Testis (tissue), 3 donors: ENCODE data around the gene FLT1. TPM values are rescaled to one million over a fixed set of nuclear protein-coding genes. Genes with fewer than 3 reads are reported as not detected.

Experiments
- DNase-seq: peaks from one replicate; pipeline ENCODE4 v3.0.0-alpha.2; 2019
- H3K27ac ChIP-seq, 2 donors: fragments of 200-600 bp; sonication (generic); one replicate each; pipeline ENCODE4 v1.5.1; 2019
- H3K27me3 ChIP-seq: fragments of 200-600 bp; sonication (generic); one replicate; pipeline ENCODE4 v1.5.1; 2019
- H3K36me3 ChIP-seq: fragments of 200-600 bp; sonication (generic); one replicate; pipeline ENCODE4 v1.5.1; 2017; ENCODE audit warnings: low read depth; ENCODE audit errors: missing control alignments
- H3K4me1 ChIP-seq: fragments of 200-600 bp; sonication (generic); one replicate; pipeline ENCODE4 v1.5.1; 2019
- H3K4me3 ChIP-seq, 2 donors: fragments of 200-600 bp; sonication (generic); one replicate each; pipeline ENCODE4 v1.5.1; 2017 to 2019
- H3K9me3 ChIP-seq: fragments of 200-600 bp; sonication (generic); one replicate; pipeline ENCODE4 v1.5.1; 2017
- POLR2A ChIP-seq: fragments of 450-650 bp; IDR thresholded peaks from one replicate; pipeline ENCODE4 v1.6.1; 2017; ENCODE audit warnings: antibody characterized with exemption, mild to moderate bottlenecking, moderate library complexity
- WGBS, 2 donors: methylation state at CpG; one replicate each; pipeline ENCODE4 v1.1.5; 2018; 5-methylcytosine and 5-hydroxymethylcytosine counted together
- intact Hi-C: fragments of 100-400 bp; cut with DNase I; formaldehyde crosslinking; loops from one replicate; pipeline ENCODE4 v1.15.1; 2023; ENCODE audit warnings: low total_unique reads
- polyA plus RNA-seq: library from polyadenylated mRNA; stranded (reverse); fragments of 350-450 nt; fragmentation: Illumina TruSeq; extraction: RNeasy Lipid Tissue Mini Kit (QIAGEN cat#74804); gene quantifications from one replicate; pipeline ENCODE4 v1.2.3, GENCODE V29; 2014; ENCODE audit warnings: low read depth, low replicate concordance; ENCODE audit not compliant: insufficient read depth
- total RNA-seq, 2 donors: library from RNA; depleted of rRNA; stranded (reverse); fragments of >200 nt; gene quantifications; one replicate each; pipeline ENCODE4 v1.2.3, GENCODE V29; 2016
- TF ChIP-seq, protein P1 (sequence below), 3 experiments: fragments of 450-650 bp in 2 of 3; fragments of 200-600 bp in 1 of 3; sonication (generic) in 1 of 3; IDR thresholded peaks; one replicate each; pipeline ENCODE4 v1.5.1; 2016 to 2019; ENCODE audit warnings: antibody characterized with exemption in 3 of 3, mild to moderate bottlenecking in 2 of 3, moderate library complexity in 1 of 3

FLT1 gene
- total and polyA plus RNA-seq, 3 donors from 2014 or later, result 26.6 to 48.1 (median 47.4) TPM

DNA sequence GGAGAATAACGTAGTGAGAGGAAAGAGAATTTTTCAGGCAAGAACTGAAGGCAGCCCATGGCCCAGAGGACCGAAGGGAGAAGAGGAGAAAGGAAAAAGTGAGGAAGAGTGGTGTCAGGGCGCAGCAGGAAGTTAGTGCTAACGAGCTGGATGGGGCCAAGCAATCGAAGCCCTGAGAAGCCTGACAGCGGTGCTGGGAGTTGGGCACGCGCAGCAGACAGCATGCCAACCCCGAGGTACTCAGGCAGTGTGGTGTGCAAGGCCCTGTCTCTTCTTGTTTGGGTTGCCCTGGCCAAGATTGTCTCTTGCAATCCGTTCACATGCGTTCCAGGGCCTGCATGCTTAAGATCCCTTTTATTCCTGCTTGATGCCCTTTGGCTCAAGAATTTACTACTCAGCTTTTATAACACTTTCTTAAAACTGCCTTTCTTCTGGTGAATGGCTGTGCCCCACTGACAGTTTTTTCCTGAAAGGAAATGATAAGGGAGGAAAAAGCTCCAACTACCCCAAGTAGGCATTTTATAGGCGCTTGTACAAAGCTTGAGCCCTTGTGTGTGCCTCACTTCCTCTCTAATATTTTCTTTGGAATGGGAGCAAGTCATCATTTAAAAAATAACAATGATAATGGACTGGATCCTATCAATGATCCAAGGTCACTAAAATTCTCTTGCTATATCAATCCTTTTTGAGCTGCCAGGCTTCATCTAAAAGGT is 115.4 kb downstream of the FLT1 start:
- intact Hi-C loops, result no loop called here
- Histone ChIP-seq H3K9me3 (no peaks in the 10 kb centered on the region), H3K36me3 (no peaks in the 10 kb centered on the region), H3K27ac (no peak overlapping the region), H3K27me3 (no peaks in the 10 kb centered on the region), H3K4me1 (no peaks in the 10 kb centered on the region), H3K4me3 (no peak overlapping the region)
- WGBS, 2 donors, result 76 to 85% methylated on average over 12 of the region's 12 CpGs
- DNase-seq, result no peak
- TF ChIP-seq, protein P1, sequence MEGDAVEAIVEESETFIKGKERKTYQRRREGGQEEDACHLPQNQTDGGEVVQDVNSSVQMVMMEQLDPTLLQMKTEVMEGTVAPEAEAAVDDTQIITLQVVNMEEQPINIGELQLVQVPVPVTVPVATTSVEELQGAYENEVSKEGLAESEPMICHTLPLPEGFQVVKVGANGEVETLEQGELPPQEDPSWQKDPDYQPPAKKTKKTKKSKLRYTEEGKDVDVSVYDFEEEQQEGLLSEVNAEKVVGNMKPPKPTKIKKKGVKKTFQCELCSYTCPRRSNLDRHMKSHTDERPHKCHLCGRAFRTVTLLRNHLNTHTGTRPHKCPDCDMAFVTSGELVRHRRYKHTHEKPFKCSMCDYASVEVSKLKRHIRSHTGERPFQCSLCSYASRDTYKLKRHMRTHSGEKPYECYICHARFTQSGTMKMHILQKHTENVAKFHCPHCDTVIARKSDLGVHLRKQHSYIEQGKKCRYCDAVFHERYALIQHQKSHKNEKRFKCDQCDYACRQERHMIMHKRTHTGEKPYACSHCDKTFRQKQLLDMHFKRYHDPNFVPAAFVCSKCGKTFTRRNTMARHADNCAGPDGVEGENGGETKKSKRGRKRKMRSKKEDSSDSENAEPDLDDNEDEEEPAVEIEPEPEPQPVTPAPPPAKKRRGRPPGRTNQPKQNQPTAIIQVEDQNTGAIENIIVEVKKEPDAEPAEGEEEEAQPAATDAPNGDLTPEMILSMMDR (IDR thresholded peaks at IDR 0.05), result no peak
- TF ChIP-seq POLR2A, result no peak

DNA sequence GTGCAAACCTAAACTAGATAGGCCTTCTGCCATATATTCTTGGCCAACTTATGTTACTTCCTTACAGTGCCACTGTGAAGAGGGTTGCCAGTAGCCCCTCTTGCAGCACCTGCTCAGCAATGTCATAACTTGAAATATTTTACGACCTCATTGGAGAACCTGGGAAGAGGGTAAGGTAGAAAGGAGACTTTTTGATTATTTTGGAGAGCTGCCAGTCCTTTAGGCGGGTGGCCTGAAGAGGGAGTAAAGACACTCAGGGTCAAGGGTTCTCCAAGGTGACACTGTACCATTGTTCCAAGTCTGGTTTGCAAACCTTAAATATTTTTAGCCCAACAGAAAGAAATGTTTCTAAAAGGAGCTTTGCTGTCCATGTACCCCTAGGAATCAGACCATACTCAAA is 118.3 kb downstream of the FLT1 start:
- Histone ChIP-seq H3K9me3 (no peaks in the 10 kb centered on the region), H3K4me1 (no peaks in the 10 kb centered on the region), H3K4me3 (no peak overlapping the region), H3K27ac (no peak overlapping the region), H3K27me3 (no peaks in the 10 kb centered on the region), H3K36me3 (no peaks in the 10 kb centered on the region)
- TF ChIP-seq POLR2A, result no peak
- TF ChIP-seq, protein P1 (IDR thresholded peaks at IDR 0.05), result no peak
- 35 to 60% methylated on average over 2 of the region's 2 CpGs for WGBS, 2 donors
- intact Hi-C loops, result no loop called here
- DNase-seq, result no peak

DNA sequence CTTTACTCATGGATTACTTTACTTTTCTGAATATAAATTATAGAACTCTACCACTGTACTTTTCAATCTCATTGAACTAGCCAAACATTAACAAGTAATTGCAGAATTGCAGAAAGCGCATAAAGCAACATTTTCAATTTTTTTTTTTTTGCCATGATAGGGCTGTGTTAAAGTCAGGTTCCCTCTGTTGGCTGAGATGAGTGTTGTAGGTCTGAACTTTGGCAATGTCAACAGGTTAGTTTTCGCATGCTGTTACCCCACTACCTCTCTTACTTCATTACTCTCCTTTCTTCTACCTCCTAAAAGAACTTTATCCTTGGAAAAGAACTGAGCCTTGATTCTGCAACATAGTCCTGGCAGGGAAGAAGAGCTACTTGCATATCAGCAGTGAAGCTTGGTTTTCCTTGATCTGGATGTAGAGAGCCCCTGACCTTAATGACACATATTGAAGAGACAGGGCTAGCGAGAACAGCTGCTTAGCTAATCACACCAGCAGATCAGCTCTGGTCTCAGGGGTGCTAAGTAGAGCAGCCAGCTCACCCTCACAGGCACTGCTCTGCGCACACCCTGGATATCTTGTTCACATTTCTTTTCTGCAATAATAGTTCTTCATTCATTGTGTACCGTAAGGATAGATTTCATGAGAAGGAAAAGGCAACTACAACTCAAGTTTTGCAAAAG is 119.5 kb downstream of the FLT1 start:
- Histone ChIP-seq H3K27me3 (no peaks in the 10 kb centered on the region), H3K27ac (no peak overlapping the region), H3K36me3 (no peaks in the 10 kb centered on the region), H3K4me1 (no peaks in the 10 kb centered on the region), H3K9me3 (no peaks in the 10 kb centered on the region), H3K4me3 (no peak overlapping the region)
- intact Hi-C loops, result no loop called here
- TF ChIP-seq POLR2A, result no peak
- TF ChIP-seq, protein P1 (IDR thresholded peaks at IDR 0.05), result no peak
- 79 to 82% methylated on average over 5 of the region's 5 CpGs for WGBS, 2 donors
- DNase-seq, result no peak

DNA sequence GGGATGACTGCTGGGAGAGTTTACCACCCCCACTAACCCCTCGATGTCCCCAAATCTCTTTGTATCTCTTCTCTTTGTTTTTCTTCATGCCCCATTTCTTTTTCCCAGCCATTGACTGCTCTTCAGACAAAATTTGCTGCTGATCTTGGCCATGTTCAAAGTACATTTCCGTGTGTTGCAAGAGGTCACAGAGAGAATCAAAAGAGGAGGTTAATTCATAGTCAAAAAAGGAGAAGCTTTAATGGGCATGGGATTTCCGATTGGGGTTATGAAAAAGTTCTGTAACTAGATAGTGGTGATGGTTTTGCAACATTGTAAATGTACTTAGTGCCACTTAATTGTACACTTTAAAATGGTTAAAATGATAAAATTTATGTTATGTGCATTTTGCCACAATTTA is 121.1 kb downstream of the FLT1 start:
- Histone ChIP-seq H3K27me3 (no peaks in the 10 kb centered on the region), H3K4me3 (no peak overlapping the region), H3K27ac (no peak overlapping the region), H3K9me3 (no peaks in the 10 kb centered on the region), H3K36me3 (no peaks in the 10 kb centered on the region), H3K4me1 (no peaks in the 10 kb centered on the region)
- 78 to 89% methylated on average over 3 of the region's 3 CpGs for WGBS, 2 donors
- intact Hi-C loops, result no loop called here
- DNase-seq, result no peak
- TF ChIP-seq, protein P1 (IDR thresholded peaks at IDR 0.05), result no peak

DNA sequence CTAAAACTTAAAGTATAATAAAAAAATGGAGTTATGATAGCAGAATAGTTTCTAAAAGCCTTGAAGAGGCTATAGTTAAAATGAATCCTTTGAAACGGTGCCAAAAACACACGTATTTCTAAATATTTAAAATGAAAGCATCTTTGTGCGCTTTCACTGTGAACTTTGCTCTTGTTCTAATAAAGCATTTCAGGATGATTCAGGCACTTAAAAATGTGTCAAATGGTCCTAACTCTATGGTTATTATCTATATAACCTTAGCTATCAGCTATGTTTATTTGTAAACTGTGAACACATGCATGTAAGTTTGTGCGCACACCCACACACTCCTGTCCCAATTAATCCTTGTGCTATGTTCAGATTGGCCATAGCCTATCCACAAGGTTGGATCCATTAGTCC is 124.5 kb downstream of the FLT1 start:
- 83 to 92% methylated on average over 4 of the region's 4 CpGs for WGBS, 2 donors

More for the DNA sequence above, 124.5 kb downstream of the FLT1 start:
- TF ChIP-seq, protein P1 (IDR thresholded peaks at IDR 0.05), result no peak
- no peak for TF ChIP-seq POLR2A
- Histone ChIP-seq H3K27ac (no peak overlapping the region), H3K27me3 (no peaks in the 10 kb centered on the region), H3K9me3 (no peaks in the 10 kb centered on the region), H3K4me3 (no peak overlapping the region), H3K36me3 (no peaks in the 10 kb centered on the region), H3K4me1 (no peaks in the 10 kb centered on the region)
- intact Hi-C loops, result no loop called here
- no peak for DNase-seq
